Chondrocyte (in vitro differentiated cells): ENCODE results near the gene SORBS2. TPM values are rescaled to one million over a fixed set of nuclear protein-coding genes. Genes with fewer than 3 reads are reported as not detected.

ENCODE experiments used
- DNase-seq: peaks from one replicate; pipeline ENCODE4 v3.0.0; 2021; ENCODE audit warnings: mixed read lengths, low spot score
- H3K27ac Mint-ChIP-seq: one replicate; pipeline ENCODE4 v1.8.0; 2021; ENCODE audit warnings: mild to moderate bottlenecking, moderate library complexity, mixed read lengths; ENCODE audit not compliant: unreplicated experiment
- H3K27me3 Mint-ChIP-seq: 2 replicates; pipeline ENCODE4 v1.8.0; 2021; ENCODE audit warnings: low read depth, mixed read lengths
- H3K36me3 Mint-ChIP-seq: 2 replicates; pipeline ENCODE4 v1.8.0; 2021; ENCODE audit warnings: low read depth, mixed read lengths
- H3K4me1 Mint-ChIP-seq: 2 replicates; pipeline ENCODE4 v1.8.0; 2021; ENCODE audit warnings: low read depth, mild to moderate bottlenecking, mixed read lengths
- H3K4me3 Mint-ChIP-seq: one replicate; pipeline ENCODE4 v1.8.0; 2021; ENCODE audit warnings: mild to moderate bottlenecking, moderate library complexity, mixed read lengths; ENCODE audit not compliant: unreplicated experiment
- H3K9me3 Mint-ChIP-seq: 2 replicates; pipeline ENCODE4 v1.8.0; 2021; ENCODE audit warnings: low read depth, mixed read lengths
- CTCF ChIP-seq: fragments of 200-600 bp; sonication (generic); IDR thresholded peaks from 2 replicates; pipeline ENCODE4 v1.5.0; 2021; ENCODE audit warnings: antibody characterized with exemption, mild to moderate bottlenecking, moderate library complexity
- total RNA-seq: library from RNA; stranded (reverse); gene quantifications from 3 replicates; pipeline ENCODE4 v1.2.1, GENCODE V29; 2021

SORBS2 gene
- total RNA-seq, 1 donor from 2014 or later: 104 TPM

GRCh38 chr4:185567381-185568376, 244.3 kb downstream of the SORBS2 start:
- TF ChIP-seq CTCF: no peak
- Mint-ChIP-seq H3K36me3 (no peaks in the 10 kb centered on the region), H3K9me3 (peaks cover 2% of the 10 kb centered on the region), H3K4me3 (peak overlapping the region; percentile 11), H3K27me3 (no peaks in the 10 kb centered on the region), H3K27ac (peak overlapping the region; percentile 99), H3K4me1 (peaks cover 36% of the 10 kb centered on the region)
- DNase-seq: no peak

GRCh38 chr4:185566972-185567371, 245.0 kb downstream of the SORBS2 start:
- Mint-ChIP-seq H3K27me3 (no peaks in the 10 kb centered on the region), H3K9me3 (peaks cover 2% of the 10 kb centered on the region), H3K4me1 (peaks cover 35% of the 10 kb centered on the region), H3K27ac (peak overlapping the region; percentile 99), H3K4me3 (peak overlapping the region; percentile 11), H3K36me3 (no peaks in the 10 kb centered on the region)
- peak; percentile 12 for TF ChIP-seq CTCF
- DNase-seq: no peak

GRCh38 chr4:185566425-185566824, 245.6 kb downstream of the SORBS2 start:
- Mint-ChIP-seq H3K36me3 (no peaks in the 10 kb centered on the region), H3K4me1 (peaks cover 32% of the 10 kb centered on the region), H3K27me3 (no peaks in the 10 kb centered on the region), H3K9me3 (peaks cover 2% of the 10 kb centered on the region), H3K27ac (peak overlapping the region; percentile 99), H3K4me3 (no peak overlapping the region)
- DNase-seq: no peak
- no peak for TF ChIP-seq CTCF

- Mint-ChIP-seq H3K9me3 (peaks cover 2% of the 10 kb centered on the region), H3K27me3 (no peaks in the 10 kb centered on the region), H3K27ac (peak overlapping the region; percentile 99), H3K4me3 (no peak overlapping the region), H3K36me3 (no peaks in the 10 kb centered on the region), H3K4me1 (peaks cover 32% of the 10 kb centered on the region)
- no peak for DNase-seq
- no peak for TF ChIP-seq CTCF
These were observed 246.3 kb downstream of the SORBS2 start for GRCh38 chr4:185565696-185566095.

GRCh38 chr4:185564349-185564748, 247.6 kb downstream of the SORBS2 start:
- Mint-ChIP-seq H3K27ac (no peak overlapping the region), H3K9me3 (peaks cover 2% of the 10 kb centered on the region), H3K4me3 (no peak overlapping the region), H3K27me3 (no peaks in the 10 kb centered on the region), H3K36me3 (no peaks in the 10 kb centered on the region), H3K4me1 (peaks cover 43% of the 10 kb centered on the region)
- no peak for TF ChIP-seq CTCF
- DNase-seq: no peak
